Heart left ventricle (tissue), 16 donors: ENCODE data around the gene ADI1. TPM values are rescaled to one million over a fixed set of nuclear protein-coding genes. Genes with fewer than 3 reads are reported as not detected.

ENCODE experiments used
- ATAC-seq, 4 donors: fragments of 200-7000 bp; cut with Tn5 transposase; one replicate each; pipeline ENCODE4 v1.9.1; 2020 to 2022; ENCODE audit warnings: moderate library complexity in 4 of 4, mild to moderate bottlenecking in 3 of 4, moderate number of reproducible peaks in 1 of 4
- DNase-seq, 5 donors: peaks; one replicate each; pipeline ENCODE4 v3.0.0-alpha.2; 2020
- H3K27ac ChIP-seq, 12 donors: fragments of 200-600 bp; sonication (generic) in 4 of 12; one replicate each; pipeline versions ENCODE4 v1.5.0 to v1.8.0; 2016 to 2022; ENCODE audit warnings: mild to moderate bottlenecking in 2 of 12
- H3K27me3 ChIP-seq, 9 donors: fragments of 200-600 bp; sonication (generic) in 2 of 9; one replicate each; pipeline versions ENCODE4 v1.5.1 to v1.8.0; 2016 to 2022; ENCODE audit warnings: mild to moderate bottlenecking in 3 of 9
- H3K36me3 ChIP-seq, 9 donors: fragments of 200-600 bp; sonication (generic) in 2 of 9; one replicate each; pipeline versions ENCODE4 v1.5.0 to v1.8.0; 2018 to 2022; ENCODE audit warnings: mild to moderate bottlenecking in 2 of 9
- H3K4me1 ChIP-seq, 12 donors: fragments of 200-600 bp; sonication (generic) in 4 of 12; one replicate each; pipeline versions ENCODE4 v1.5.0 to v1.8.0; 2016 to 2022; ENCODE audit warnings: mild to moderate bottlenecking in 3 of 12
- H3K4me3 ChIP-seq, 12 donors: fragments of 200-600 bp; sonication (generic) in 4 of 12; one replicate each; pipeline versions ENCODE4 v1.5.0 to v1.8.0; 2017 to 2022; ENCODE audit warnings: mild to moderate bottlenecking in 9 of 12, moderate library complexity in 4 of 12
- H3K9me3 ChIP-seq, 12 donors: fragments of 200-600 bp; sonication (generic) in 4 of 12; one replicate each; pipeline versions ENCODE4 v1.5.0 to v1.8.0; 2016 to 2022; ENCODE audit warnings: mild to moderate bottlenecking in 1 of 12
- CTCF ChIP-seq, 12 donors: fragments of 200-600 bp; sonication (generic) in 4 of 12; IDR thresholded peaks; one replicate each; pipeline versions ENCODE4 v1.5.0 to v1.8.0; 2018 to 2022; ENCODE audit warnings: antibody characterized with exemption in 12 of 12, mild to moderate bottlenecking in 5 of 12
- POLR2A ChIP-seq, 2 donors: fragments of 450-650 bp; IDR thresholded peaks; one replicate each; pipeline ENCODE4 v1.6.1; 2017; ENCODE audit warnings: antibody characterized with exemption in 2 of 2, mild to moderate bottlenecking in 2 of 2, moderate library complexity in 2 of 2
- WGBS, 4 donors: extraction: QIAGEN DNeasy Blood & Tissue Kit in 2 of 4; methylation state at CpG; one replicate each; pipeline versions ENCODE4 v1.1.5 to v1.1.7; 2013 to 2018; 5-methylcytosine and 5-hydroxymethylcytosine counted together
- intact Hi-C, 10 donors: fragments of 100-400 bp; cut with DNase I; formaldehyde crosslinking; loops; one replicate each; pipeline versions ENCODE4 v1.11.1 to v1.14.2; 2022
- polyA plus RNA-seq, 2 donors: library from polyadenylated mRNA; stranded (reverse); fragments of 200-250 nt; gene quantifications; one replicate each; pipeline ENCODE4 v1.2.3, GENCODE V29; 2013
- total RNA-seq, 9 donors: library from RNA; depleted of rRNA in 2 of 9; stranded (reverse); fragments of >200 nt in 2 of 9; fragmentation: NEBNext Ultra II Directional in 3 of 9; extraction: Animal tissue kit (Norgen Biotek cat#: 25700) in 3 of 9; gene quantifications; one replicate each; pipeline versions ENCODE4 v1.1.0 to v1.2.4, GENCODE V29; 2016 to 2023
- donor health status: ischemic (EF 13 %, LVEDD 7.1; RV severe dilation, severe dysfunction).
- donor health status: healthy with polysubstance abuse.
- donor health status: DM: no; HTN: yes; CAD: no.
- donor health status: DM: no; HTN: no; CAD: no.
- donor health status: ischemic (EF 25% LVEDD 6.9; RV normal size, moderate dysfunction).
- donor health status: ischemic (EF 25% LVEDD 5.7; RV mildly dilated, moderate dysfunction).
- donor health status: healthy.
- donor health status: DM: yes; HTN: yes; CAD: no.
- donor health status: ischemic (EF 35%, LVEDD 5.7; RV mildly dilated, moderate dysfunction).
- donor health status: nonischemic (EF 11% LVEDD 7.7; RV severe dilation, severe dysfunction).
- donor health status: DM: yes; HTN: yes; CAD: no.
- donor health status: PGD.
- donor health status: ischemic (EF 29% LVEDD 5.4; RV normal size, mild dysfunction).
- donor health status: nonischemic (EF 23%, LVEDD 6.1; RV moderate dilation, normal function).

ADI1 gene
- total and polyA plus RNA-seq, 11 donors = 69.2 to 200 (median 166) TPM

- Histone ChIP-seq H3K27ac (no peak overlapping the region), H3K9me3 (no peaks in the 10 kb centered on the region), H3K27me3 (no peaks in the 10 kb centered on the region), H3K4me3 (no peak overlapping the region), H3K4me1 (peaks cover 0 to 16% (median 10%) of the 10 kb centered on the region in 12 donors), H3K36me3 (peaks cover 0 to 76% (median 73%) of the 10 kb centered on the region in 9 donors)
- intact Hi-C loops = loop anchor here in 2 of 10 donors (10.0 kb wide), 2 partner anchors 169 to 179 kb away; partner anchors contain the start of genes EIPR1 (in 1 of the 2) and TRAPPC12 (in 1 of the 2)
- ATAC-seq (no peak), DNase-seq (no peak)
- TF ChIP-seq CTCF (IDR thresholded peaks at IDR 0.05) (no peak), POLR2A (IDR thresholded peaks at IDR 0.05) (no peak)
- WGBS, 4 donors = 78 to 86% (median 83%) methylated on average over 10 of the region's 10 CpGs
These were observed 34.6 kb upstream of the ADI1 start for GRCh38 chr2:3553946-3554345.

GRCh38 chr2:3547915-3548314 lies 28.6 kb upstream of the ADI1 start:
- no peaks in the 10 kb centered on the region for H3K9me3 ChIP-seq
- DNase-seq (no peak), ATAC-seq (no peak)
- TF ChIP-seq POLR2A (IDR thresholded peaks at IDR 0.05) = no peak
- no peak for TF ChIP-seq CTCF (IDR thresholded peaks at IDR 0.05)
- H3K27me3 ChIP-seq = no peaks in the 10 kb centered on the region
- H3K27ac ChIP-seq = no peak overlapping the region
- intact Hi-C loops = no loop called here
- H3K36me3 ChIP-seq = peaks cover 0 to 98% (median 95%) of the 10 kb centered on the region in 9 donors
- H3K4me1 ChIP-seq = peaks cover 0 to 7% (median 0%) of the 10 kb centered on the region in 12 donors
- WGBS, 4 donors = 94 to 98% (median 97%) methylated on average over 2 of the region's 2 CpGs
- H3K4me3 ChIP-seq = no peak overlapping the region

- Histone ChIP-seq H3K9me3 (no peaks in the 10 kb centered on the region), H3K27ac (no peak overlapping the region), H3K4me1 (peaks cover 0 to 10% (median 0%) of the 10 kb centered on the region in 12 donors), H3K4me3 (no peak overlapping the region), H3K27me3 (no peaks in the 10 kb centered on the region), H3K36me3 (peaks cover 0 to 100% (median 96%) of the 10 kb centered on the region in 9 donors)
- WGBS, 4 donors = 92 to 95% (median 93%) methylated on average over 10 of the region's 10 CpGs
- no peak for ATAC-seq
- no peak for DNase-seq
- intact Hi-C loops = no loop called here
- TF ChIP-seq CTCF (IDR thresholded peaks at IDR 0.05) = no peak
- no peak for TF ChIP-seq POLR2A (IDR thresholded peaks at IDR 0.05)
These were observed 26.6 kb upstream of the ADI1 start for GRCh38 chr2:3545788-3546478.

GRCh38 chr2:3543023-3543683 lies 23.8 kb upstream of the ADI1 start:
- 50 to 55% (median 52%) methylated on average over 6 of the region's 6 CpGs for WGBS, 4 donors
- no peak for DNase-seq
- peak overlapping the region in 9 of 12 donors; percentile 33 to 81 (median 51) for H3K27ac ChIP-seq
- peak; percentile 83 to 90 (median 87) for ATAC-seq
- peaks cover 0 to 10% (median 0%) of the 10 kb centered on the region in 12 donors for H3K4me1 ChIP-seq
- TF ChIP-seq CTCF (IDR thresholded peaks at IDR 0.05) (no peak), POLR2A (IDR thresholded peaks at IDR 0.05) (no peak)
- H3K27me3 ChIP-seq = no peaks in the 10 kb centered on the region
- H3K9me3 ChIP-seq = no peaks in the 10 kb centered on the region
- H3K4me3 ChIP-seq = no peak overlapping the region
- H3K36me3 ChIP-seq = peaks cover 0 to 94% (median 80%) of the 10 kb centered on the region in 9 donors
- intact Hi-C loops = no loop called here
